Smooth muscle cell (in vitro differentiated cells): ENCODE data around the gene DOCK4. TPM values are rescaled to one million over a fixed set of nuclear protein-coding genes. Genes with fewer than 3 reads are reported as not detected.

Source experiments
- DNase-seq: peaks from one replicate; lab custom pipeline; 2025; ENCODE audit not compliant: unreplicated experiment; lab: John Stamatoyannopoulos, UW
- H2AFZ ChIP-seq: fragments of 200-600 bp; sonication (generic); 2 replicates; pipeline ENCODE4 v1.6.0; 2016; ENCODE audit warnings: antibody characterized with exemption, low read depth, mild to moderate bottlenecking
- H3F3A ChIP-seq: fragments of 200-600 bp; sonication (generic); 2 replicates; pipeline ENCODE4 v1.6.0; 2017; ENCODE audit warnings: antibody characterized with exemption, low read depth
- H3K27ac ChIP-seq: fragments of 200-600 bp; sonication (generic); 2 replicates; pipeline ENCODE4 v1.5.1; 2016; ENCODE audit warnings: low read depth, mild to moderate bottlenecking
- H3K27me3 ChIP-seq: fragments of 200-600 bp; sonication (generic); 2 replicates; pipeline ENCODE4 v1.6.1; 2016; ENCODE audit warnings: low read depth, mild to moderate bottlenecking
- H3K36me3 ChIP-seq: fragments of 200-600 bp; sonication (generic); 2 replicates; pipeline ENCODE4 v1.5.1; 2016; ENCODE audit warnings: low read depth
- H3K4me1 ChIP-seq: fragments of 200-600 bp; sonication (generic); 2 replicates; pipeline ENCODE4 v1.5.1; 2016; ENCODE audit warnings: low read depth
- H3K4me2 ChIP-seq: fragments of 200-600 bp; sonication (generic); 2 replicates; pipeline ENCODE4 v1.6.0; 2016; ENCODE audit warnings: mild to moderate bottlenecking
- H3K4me3 ChIP-seq: fragments of 200-600 bp; sonication (generic); 2 replicates; pipeline ENCODE4 v1.5.1; 2016; ENCODE audit warnings: mild to moderate bottlenecking
- H3K79me2 ChIP-seq: fragments of 200-600 bp; sonication (generic); 2 replicates; pipeline ENCODE4 v1.6.0; 2016; ENCODE audit warnings: low read depth, mild to moderate bottlenecking
- H3K9ac ChIP-seq: fragments of 200-600 bp; sonication (generic); 2 replicates; pipeline ENCODE4 v1.6.0; 2016; ENCODE audit warnings: low read depth
- H3K9me3 ChIP-seq: fragments of 200-600 bp; sonication (generic); replicated peaks from 2 replicates; pipeline ENCODE4 v1.5.1; 2016; ENCODE audit warnings: low read depth
- H4K20me1 ChIP-seq: fragments of 200-600 bp; sonication (generic); 2 replicates; pipeline ENCODE4 v1.6.0; 2016; ENCODE audit warnings: low read depth
- CTCF ChIP-seq: fragments of 200-600 bp; sonication (generic); IDR thresholded peaks from 2 replicates; pipeline ENCODE4 v1.5.1; 2017; ENCODE audit warnings: borderline replicate concordance, mild to moderate bottlenecking, antibody characterized with exemption; ENCODE audit not compliant: insufficient read depth, poor library complexity, severe bottlenecking
- WGBS: methylation state at CpG from one replicate; pipeline ENCODE4 v1.1.7; 2016; ENCODE audit warnings: low lambda C conversion rate; 5-methylcytosine and 5-hydroxymethylcytosine counted together
- polyA plus RNA-seq: library from polyadenylated mRNA; unstranded; fragments of >200 nt; fragmentation: Nextera tagmentation; extraction: Ambion mirVana; gene quantifications from 2 replicates; pipeline ENCODE4 v1.2.1, GENCODE V29; 2016
- total RNA-seq: library from RNA; depleted of rRNA; stranded (reverse); fragments of >200 nt; gene quantifications from 2 replicates; pipeline ENCODE4 v1.2.3, GENCODE V29; 2014

DOCK4 gene
- total and polyA plus RNA-seq, 2 experiments from 2014 or later: 7.4 to 20.5 TPM

DNA sequence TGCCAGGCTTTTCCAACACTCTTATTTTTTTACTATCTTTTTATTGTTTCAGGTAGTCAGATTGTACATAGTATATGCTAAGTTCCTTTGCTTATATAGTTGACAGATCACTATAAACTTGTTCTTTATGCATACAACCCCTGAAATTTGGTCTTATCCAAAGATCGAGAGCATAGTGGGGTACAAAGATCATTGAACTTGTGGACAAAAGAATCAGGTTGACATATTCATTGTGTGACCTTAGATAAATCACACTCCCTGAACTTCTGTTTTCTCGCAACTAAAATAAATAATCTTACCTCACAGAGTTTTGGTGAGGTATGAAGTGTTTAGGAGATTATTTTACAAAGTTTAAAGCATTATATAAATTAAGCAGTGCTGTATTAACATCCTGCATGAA lies 22.4 kb upstream of the DOCK4 start:
- no peaks in the 10 kb centered on the region for H3F3A ChIP-seq
- 99% methylated on average over 2 of the region's 2 CpGs for WGBS

DNA sequence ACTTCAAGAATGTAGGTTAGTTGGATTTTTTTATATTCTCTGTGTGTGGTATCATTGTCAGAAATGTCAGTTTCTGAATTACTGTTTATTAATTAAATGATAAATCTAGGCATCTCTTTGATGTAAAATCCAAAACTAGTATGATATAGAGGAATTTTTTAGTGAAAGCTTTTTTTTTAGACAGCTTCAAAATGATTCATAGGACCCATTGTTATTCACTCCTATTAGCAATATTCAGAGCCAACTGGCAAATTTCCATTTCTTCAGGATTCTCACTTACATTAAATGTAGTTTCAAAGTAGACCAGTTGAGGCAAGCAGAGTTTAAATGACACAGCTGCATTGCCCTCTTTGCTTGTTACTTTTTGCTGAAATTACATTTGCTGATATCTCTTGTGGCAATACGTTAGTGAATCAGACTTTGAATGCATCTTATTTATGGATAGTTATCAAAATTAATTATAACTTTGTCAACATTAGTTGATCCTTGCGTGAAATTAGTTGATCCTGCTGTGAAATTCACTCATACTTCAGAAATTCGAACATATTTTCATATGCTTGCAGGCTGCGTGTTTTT lies 20.6 kb upstream of the DOCK4 start:
- Histone ChIP-seq H4K20me1 (peaks cover 44% of the 10 kb centered on the region), H3K79me2 (peaks cover 52% of the 10 kb centered on the region), H3K9ac (no peak overlapping the region), H3K4me1 (no peaks in the 10 kb centered on the region), H2AFZ (no peak overlapping the region), H3K4me3 (no peak overlapping the region), H3K27me3 (no peaks in the 10 kb centered on the region), H3F3A (no peaks in the 10 kb centered on the region), H3K36me3 (no peaks in the 10 kb centered on the region), H3K27ac (no peak overlapping the region), H3K9me3 (no peaks in the 10 kb centered on the region), H3K4me2 (no peak overlapping the region)
- TF ChIP-seq CTCF: no peak
- DNase-seq: no peak
- 96% methylated on average over 4 of the region's 4 CpGs for WGBS

More for the DNA sequence above, 22.4 kb upstream of the DOCK4 start:
- no peaks in the 10 kb centered on the region for H3K27me3 ChIP-seq
- H3K27ac ChIP-seq: no peak overlapping the region
- no peak for DNase-seq
- H2AFZ ChIP-seq: no peak overlapping the region
- no peaks in the 10 kb centered on the region for H3K36me3 ChIP-seq
- peaks cover 42% of the 10 kb centered on the region for H3K79me2 ChIP-seq
- no peaks in the 10 kb centered on the region for H3K4me1 ChIP-seq
- no peak overlapping the region for H3K4me3 ChIP-seq
- H3K9me3 ChIP-seq: no peaks in the 10 kb centered on the region
- no peak overlapping the region for H3K4me2 ChIP-seq
- no peak overlapping the region for H3K9ac ChIP-seq
- peaks cover 46% of the 10 kb centered on the region for H4K20me1 ChIP-seq
- no peak for TF ChIP-seq CTCF

DNA sequence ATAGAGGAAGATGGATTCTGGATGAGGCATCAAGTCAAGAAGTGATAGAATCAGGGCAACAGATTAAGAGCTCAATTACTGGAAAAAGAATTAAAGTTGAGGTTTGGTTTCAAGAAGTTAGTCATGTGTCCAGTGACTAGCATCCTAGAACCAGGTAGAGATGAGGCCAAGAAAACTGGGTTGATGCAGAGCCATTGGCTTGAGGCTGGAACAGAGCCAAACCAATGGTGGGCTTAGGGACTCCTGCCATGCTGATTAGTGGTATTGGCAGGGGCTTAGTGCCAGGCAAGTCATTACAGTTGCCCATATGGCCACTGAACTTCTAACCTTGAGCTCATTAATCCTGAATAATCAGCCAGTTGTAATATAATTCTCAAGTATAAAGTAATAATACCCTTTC lies 18.8 kb upstream of the DOCK4 start:
- DNase-seq: no peak
- no peaks in the 10 kb centered on the region for H3F3A ChIP-seq
- H3K4me1 ChIP-seq: no peaks in the 10 kb centered on the region

More for the DNA sequence above, 18.8 kb upstream of the DOCK4 start:
- Histone ChIP-seq H3K79me2 (peaks cover 57% of the 10 kb centered on the region), H2AFZ (no peak overlapping the region), H3K27me3 (no peaks in the 10 kb centered on the region), H3K36me3 (no peaks in the 10 kb centered on the region), H3K27ac (no peak overlapping the region), H4K20me1 (peaks cover 36% of the 10 kb centered on the region), H3K9ac (no peak overlapping the region), H3K4me2 (no peak overlapping the region), H3K4me3 (no peak overlapping the region), H3K9me3 (no peaks in the 10 kb centered on the region)
- no peak for TF ChIP-seq CTCF
